GM18868 (cell line): ENCODE results near the gene KLK13.

Source experiments
- ATAC-seq: cut with Tn5 transposase; IDR thresholded peaks from one replicate; pipeline ENCODE4 v1.9.1; 2021; ENCODE audit warnings: mild to moderate bottlenecking, moderate library complexity; ENCODE audit not compliant: unreplicated experiment

The KLK13 gene

DNA sequence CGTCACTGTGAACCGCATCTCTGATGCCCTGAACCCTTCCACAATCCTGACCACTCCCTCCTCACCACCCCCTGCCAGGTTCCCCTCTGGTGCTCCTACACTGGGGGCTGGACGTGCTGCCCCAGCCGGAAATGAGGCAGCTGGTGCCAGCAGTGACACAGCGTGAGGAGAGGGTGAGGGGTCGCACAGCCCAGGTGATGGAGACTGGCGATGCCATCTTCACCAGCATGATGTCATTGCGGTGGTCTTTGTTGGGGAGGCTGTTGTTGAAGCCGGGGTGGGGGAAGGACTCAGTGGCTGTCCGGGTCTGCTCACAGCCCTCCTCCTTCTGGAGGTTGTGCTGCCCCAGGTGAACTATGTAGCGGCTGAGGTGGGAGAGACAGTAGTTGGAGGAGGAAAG, 40.9 kb downstream of the KLK13 start:
- no peak for ATAC-seq

DNA sequence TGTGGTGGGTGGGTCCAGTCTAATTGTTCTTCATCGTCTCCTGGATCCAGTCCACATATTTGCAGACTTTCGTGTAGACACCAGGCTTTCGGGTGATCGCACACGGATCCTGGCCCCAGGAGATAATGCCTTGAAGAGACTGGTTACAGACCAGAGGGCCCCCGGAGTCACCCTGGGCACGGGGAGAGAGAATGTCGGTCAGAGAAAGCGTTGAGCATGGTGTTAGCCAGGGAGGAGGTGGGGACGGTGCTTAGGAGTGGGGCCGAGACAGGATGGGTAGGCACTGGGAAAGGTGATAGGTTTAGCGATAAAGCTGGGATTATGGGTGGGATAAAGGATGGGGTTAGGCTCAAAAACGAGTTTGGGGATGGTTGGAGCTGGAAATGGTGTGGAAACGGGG, 42.4 kb downstream of the KLK13 start:
- no peak for ATAC-seq

DNA sequence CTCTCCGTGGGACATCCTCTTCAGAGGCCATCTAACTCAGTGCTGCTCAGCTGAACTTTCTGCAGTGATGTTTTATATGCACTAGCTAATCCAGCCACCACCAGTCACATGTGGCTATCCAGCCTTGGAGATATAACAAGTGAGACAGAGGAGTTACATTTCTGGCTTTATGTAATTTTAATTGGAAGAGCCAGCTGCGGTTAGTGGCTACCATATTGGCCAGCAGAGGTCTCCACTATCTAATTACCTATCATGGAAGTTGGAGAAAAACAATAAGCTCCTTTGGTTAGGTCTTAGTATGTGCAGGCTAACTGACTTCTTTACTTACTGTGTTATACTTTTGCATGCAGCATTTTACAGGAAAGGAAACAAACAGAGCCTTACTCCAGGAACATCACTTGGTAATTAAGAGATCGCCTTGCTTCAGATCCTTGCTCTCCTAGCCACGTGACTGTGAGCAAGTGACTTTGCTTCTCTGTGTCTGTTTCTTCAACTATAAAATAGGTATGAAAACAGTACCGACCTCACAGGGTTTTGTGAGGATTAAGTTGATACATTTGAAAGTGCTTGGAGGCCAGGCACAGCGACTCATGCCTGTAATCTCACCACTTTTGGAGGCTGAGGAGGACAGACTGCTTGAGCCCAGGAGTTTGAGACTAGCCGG, 43.8 kb downstream of the KLK13 start:
- no peak for ATAC-seq

DNA sequence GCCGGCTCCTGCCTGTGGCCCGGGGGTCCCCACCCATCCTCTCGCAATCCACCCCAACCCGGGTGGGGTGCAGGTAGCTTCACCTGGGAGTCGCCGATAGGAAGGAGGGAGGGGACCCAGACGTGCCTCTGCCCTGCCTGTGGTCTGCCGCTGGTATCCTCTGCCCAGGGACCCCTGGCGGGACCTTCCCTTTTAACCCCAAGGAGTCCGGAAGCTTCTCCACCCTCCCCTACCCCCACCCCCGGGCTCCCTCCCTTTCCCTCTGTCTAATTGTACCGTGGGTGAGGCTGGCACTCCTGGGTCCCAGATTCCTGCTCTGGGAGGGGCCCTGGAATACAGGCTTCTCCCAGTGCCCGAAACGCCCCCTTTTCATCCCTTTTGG, 45.4 kb downstream of the KLK13 start, which contains the start of gene KLK10:
KLK10 (minus strand) TSS at position 166 of the 382 bp plus-strand sequence. CDS start 579 bp downstream, outside the sequence.
- no peak for ATAC-seq

DNA sequence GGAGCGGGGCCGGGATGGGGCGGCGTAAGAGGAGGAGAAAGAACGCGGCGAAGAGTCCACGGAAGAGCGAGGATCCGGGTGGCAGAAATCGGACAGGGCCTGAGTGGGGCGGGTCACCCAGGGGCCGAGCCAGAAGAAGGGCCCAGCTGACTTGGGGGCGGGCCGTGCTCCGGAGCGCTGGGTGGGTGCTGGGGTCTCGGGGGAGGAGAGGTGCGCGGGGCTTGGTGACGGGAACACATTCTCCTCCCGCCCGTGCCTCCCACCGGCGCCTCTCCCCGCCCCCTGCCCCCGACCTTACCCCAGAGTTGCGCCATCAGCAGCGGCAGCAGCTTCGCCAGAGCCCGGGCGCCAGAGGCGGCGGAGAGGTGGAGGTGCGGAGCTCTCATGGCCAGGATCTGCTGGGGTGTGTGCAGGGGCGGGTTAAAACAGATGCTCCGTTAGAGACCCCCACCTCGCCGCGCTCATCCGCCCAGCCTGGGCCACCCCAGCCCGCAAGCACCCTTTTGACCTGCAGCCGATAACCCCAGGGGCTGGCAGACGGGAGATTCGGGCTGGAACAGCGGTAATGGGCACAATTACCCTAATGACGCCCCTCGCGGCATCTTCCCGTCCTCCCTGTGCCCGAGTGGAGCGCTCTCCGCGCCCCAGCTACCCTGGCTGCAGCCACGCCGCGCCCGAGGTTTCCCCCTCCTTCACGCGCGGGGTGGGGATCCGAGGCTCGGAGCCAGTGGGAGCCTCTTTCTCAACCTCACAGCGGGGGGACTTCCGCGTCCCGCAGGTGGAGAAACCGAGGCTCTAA, 45.9 kb downstream of the KLK13 start:
- ATAC-seq = no peak

DNA sequence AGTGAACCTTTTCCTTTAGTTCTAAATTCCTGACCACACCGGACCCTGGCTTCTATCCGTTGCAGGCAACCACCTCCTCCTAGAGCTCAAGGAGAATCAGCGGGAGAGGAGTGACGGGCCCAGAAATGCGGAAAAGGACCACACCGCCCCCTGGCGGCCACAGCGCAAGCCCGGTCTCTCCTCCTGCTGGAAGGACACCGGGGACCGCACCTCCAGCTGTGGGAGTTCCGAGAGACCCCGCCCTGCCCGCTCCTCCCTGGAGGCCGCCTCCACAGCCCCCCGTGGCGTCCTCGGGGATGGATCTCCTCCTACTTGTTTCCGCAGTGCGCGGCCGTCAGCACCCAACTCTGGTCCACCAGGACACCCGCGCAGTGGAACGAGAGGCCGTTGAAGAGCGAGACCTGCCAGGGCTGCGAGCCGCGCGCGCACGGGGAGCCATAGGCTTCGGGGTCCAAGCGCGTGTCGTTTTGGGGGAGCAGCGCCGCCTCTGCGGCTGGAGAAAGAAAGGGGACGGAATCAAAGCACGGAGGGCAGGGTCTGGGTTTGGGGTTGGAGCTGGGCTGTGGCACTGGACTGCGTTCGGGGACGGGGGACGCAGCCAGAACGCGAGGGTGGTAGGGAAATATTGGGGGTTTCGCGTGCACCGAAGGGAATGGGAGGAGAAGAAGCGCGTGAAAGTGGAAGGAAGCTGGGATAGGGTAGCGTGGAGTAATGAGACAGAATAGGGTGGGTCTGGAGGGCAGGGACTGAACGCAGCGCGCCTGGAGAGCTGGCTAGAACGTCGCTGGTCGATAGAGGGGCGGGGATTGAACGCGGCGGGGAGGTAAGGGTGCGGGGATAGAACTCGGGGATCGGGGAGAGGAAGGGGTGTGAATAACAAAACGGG, 47.9 kb downstream of the KLK13 start:
- no peak for ATAC-seq

DNA sequence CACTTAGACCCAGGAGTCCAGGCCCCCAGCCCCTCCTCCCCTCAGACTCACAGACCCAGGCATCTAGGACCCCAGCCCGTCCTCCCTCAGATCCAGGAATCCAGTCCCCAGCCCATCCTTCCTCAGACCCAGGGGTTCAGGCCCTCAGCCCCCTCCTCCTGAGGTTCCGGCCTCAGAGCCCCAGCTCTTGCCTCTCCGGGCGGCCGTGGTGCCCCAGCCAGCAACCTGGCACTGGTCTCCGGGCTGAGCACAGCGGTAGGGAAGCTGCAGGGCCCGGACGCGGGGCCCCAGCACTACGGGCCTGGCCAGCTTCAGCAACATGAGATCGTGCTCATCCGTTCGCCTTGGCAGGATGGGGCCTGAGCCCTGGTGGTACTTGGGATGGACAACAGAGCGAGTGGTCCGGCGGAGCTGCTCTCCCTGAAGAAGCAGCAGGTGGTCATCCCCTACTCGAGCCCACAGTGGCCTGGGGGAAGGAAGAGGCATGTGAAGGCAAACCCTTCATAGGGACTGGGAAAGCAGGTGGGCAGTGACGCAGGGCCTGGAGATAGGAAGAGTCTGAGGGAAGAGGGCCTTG, 49.1 kb downstream of the KLK13 start:
- no peak for ATAC-seq

DNA sequence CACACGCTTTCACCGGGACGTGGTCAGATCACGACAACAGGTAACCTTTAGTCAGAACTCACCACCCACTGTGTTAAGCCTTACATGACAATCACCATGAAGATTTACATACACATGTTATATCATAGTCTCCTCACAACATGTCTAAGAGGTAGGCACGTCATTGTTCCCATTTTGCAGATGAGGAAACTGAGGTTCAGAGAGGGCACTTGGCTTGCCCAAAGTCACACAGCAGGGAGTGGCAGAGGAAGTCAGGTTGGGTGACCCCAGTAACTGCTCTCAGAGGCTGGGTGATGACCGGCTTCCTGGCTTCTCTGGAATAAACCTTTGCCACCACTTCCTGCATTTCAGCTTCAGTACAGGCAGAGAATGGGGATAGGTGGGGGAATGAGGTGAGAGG, 50.6 kb downstream of the KLK13 start:
- no peak for ATAC-seq

DNA sequence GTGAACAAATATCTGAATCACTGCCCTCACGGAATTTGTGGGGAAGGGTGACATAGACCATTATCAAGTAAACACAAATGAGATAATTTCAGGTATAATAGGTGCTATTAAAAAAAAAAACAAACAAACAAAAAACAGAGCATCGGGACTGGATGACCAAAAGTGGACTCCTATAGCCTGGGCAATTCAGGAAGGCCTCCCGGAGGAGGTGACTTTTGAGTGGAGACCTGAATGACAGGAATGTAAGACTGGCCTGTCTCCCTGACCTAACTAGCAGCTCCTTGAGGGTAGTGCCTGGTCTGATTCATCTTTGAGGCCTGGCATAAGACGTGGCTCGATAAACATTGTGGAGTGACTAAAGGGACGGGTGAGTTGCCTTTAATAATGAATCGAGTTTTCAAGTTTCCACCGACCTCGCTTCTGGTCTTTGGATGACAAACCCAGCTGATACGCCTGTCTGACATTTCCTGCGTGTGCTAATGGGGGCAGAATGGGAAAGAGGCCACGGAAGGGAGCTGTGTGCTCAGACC, 52.2 kb downstream of the KLK13 start:
- ATAC-seq = no peak

DNA sequence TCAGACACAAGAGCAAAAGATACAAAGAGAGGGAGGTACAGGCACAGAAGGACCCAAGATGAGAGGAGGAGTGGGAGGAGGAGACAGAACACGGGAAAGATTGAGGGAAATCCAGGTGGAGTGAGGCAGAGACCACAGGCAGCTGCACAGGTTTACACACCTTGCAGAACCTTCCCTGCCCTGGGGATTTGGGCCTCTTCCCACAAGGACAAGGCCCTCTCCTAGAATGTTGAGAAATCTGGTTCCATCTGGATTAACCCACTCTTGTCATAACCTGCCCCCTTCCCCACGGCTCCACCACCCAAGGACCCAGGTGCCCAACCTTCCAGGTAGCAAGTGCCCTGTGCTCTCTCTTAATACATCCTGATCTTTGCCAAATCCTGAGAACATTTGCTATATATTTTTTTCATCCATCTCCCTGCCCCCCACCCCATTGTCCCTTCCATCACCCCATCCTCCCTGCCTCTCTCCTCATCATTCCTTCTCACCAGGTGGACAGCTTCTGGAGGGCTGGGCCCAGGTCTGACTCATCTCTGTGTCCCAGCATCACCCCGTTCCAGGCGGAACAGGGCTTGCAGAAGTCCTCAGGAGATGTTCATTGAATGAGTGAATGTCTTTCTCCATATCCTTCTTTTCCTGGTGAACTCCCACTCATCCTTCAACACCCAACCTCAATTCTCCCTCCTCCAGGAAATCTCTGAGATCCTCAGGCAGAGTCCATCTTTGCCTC, 54.7 kb downstream of the KLK13 start:
- ATAC-seq = no peak

DNA sequence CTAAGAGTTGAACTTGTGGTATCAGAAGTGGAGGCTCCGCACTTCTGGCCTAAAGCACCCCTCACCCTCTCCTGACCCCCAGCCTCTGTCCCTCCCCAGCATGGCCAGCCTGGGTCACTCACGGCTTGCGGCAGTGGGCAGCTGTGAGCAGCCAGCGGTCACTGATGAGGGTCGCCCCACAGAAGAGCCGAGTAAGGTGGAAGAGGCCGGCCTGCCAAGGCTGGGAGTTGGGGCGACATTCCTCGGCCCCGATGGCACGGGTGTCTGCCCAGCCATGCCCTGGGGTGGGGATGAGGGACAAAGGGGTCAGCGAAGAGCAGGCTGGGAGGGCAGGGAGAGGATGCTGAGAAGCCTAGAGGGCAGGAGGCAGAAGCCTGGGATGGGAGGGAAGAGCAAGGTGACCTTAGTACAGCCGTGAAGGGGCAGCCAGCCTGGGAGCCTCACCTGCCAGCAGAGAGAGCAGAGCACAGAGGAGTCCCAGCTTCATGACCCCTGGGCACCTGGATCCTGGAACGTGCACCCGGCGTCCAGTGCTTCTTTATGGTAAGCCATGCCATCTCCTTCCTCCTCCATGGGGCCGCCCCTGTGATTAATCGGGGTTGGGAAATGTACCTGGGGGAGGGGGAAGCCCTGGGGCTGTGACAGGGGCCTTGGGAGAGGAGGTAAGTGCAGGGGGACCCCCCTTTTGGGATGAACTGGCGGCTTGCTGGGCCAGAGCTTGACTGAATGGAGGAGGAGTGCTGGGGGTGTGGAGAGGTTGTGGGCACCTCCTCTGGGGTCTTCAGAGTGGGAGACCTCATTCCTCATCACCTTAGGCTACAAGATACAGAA, 55.6 kb downstream of the KLK13 start:
- ATAC-seq = no peak

DNA sequence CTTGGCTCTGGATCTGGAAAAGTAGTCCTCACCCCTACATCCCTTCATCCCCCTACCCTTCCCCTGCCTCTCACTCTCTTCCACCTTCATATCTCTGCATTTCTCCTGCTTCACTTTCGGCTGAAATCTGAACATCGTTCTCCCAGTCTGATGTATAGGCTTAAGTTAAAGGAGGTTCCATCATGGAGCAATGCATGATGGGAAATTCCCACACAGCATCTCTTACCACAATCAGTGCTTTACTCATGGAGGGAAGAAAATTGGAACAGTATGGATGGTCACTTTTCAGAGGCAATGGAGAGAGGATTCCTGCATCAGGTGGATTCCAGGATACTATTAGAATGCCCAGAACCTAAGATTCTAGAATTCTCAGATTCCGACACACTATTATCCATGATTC, 57.4 kb downstream of the KLK13 start:
- no peak for ATAC-seq

DNA sequence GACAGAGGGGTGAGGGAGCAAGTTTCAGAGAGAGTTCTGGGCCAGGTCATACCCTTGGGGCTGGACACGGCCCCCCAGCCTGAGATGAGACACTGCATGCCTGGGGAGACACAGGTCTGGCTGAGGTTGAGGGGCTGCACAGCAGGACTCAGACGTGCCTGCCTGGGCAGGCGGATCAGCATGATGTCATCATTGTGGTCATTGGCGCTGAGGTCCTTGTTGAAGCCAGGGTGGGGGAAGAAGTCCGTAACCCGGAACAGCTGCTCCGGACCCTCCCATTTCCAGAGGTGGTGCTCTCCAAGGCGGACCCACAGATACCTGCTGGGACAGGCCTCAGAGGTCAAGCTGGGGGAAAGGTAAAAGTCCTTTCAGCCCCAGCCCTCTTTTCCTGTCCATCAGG, 58.5 kb downstream of the KLK13 start:
- no peak for ATAC-seq
